HEK293 (cell line): ENCODE results near the gene PDC.

Source experiments
- CTCF ChIA-PET: fragments of 350-600 bp; formaldehyde crosslinking; extraction: SDS; loops from one replicate; lab custom pipeline; 2021; ENCODE audit warnings: antibody characterized with exemption; lab: Yijun Ruan, JAX
- POLR2A ChIA-PET: fragments of 300-600 bp; formaldehyde crosslinking; extraction: SDS; loops from one replicate; lab custom pipeline; 2020; ENCODE audit warnings: antibody characterized with exemption, inconsistent platforms; lab: Yijun Ruan, JAX
- H3K27ac ChIP-seq: fragments of 200-500 bp; sonication (Bioruptor generic); 2 replicates; pipeline ENCODE4 v1.5.1; 2014; ENCODE audit warnings: low read depth, low read length, control low read depth, inconsistent platforms; ENCODE audit errors: extremely low read depth
- H3K36me3 ChIP-seq, 2 experiments: fragments of 200-500 bp in 1 of 2; sonication (Bioruptor generic) in 1 of 2; 1 replicate in 1 of 2; 2 replicates in 1 of 2; pipeline ENCODE4 v1.5.1; 2014 to 2017; ENCODE audit warnings: inconsistent platforms in 2 of 2, low read length in 2 of 2; ENCODE audit not compliant: control insufficient read depth in 2 of 2, insufficient read depth in 1 of 2
- H3K4me1 ChIP-seq: fragments of 200-500 bp; sonication (Bioruptor generic); 2 replicates; pipeline ENCODE4 v1.5.1; 2014; ENCODE audit warnings: mild to moderate bottlenecking, low read length, inconsistent platforms; ENCODE audit not compliant: control insufficient read depth, insufficient read depth
- H3K4me3 ChIP-seq: 2 replicates; pipeline ENCODE4 v1.5.1; 2011; ENCODE audit warnings: low read depth, mild to moderate bottlenecking, control low read depth, low read length, moderate library complexity
- H3K9me3 ChIP-seq: fragments of 200-500 bp; sonication (Bioruptor generic); 2 replicates; pipeline ENCODE4 v1.5.1; 2014; ENCODE audit warnings: low read depth, low read length, inconsistent platforms; ENCODE audit not compliant: control insufficient read depth, insufficient read depth
- ATF2 ChIP-seq: fragments of 450-650 bp; formaldehyde crosslinking; IDR thresholded peaks from 2 replicates; pipeline ENCODE4 v1.5.1; 2016; ENCODE audit warnings: missing biosample characterization, missing genetic modification characterization, low read depth
- HIC1 ChIP-seq: fragments of 450-650 bp; formaldehyde crosslinking; IDR thresholded peaks from 2 replicates; pipeline ENCODE4 v1.5.1; 2016; ENCODE audit warnings: missing biosample characterization, missing genetic modification characterization
- RBAK ChIP-seq: fragments of 450-650 bp; formaldehyde crosslinking; IDR thresholded peaks from 2 replicates; pipeline ENCODE4 v1.5.1; 2016; ENCODE audit warnings: missing biosample characterization, missing genetic modification characterization
- SCRT2 ChIP-seq: fragments of 450-650 bp; formaldehyde crosslinking; IDR thresholded peaks from 2 replicates; pipeline ENCODE4 v1.5.1; 2016; ENCODE audit warnings: missing biosample characterization, missing genetic modification characterization
- ZNF112 ChIP-seq: fragments of 450-650 bp; formaldehyde crosslinking; IDR thresholded peaks from 2 replicates; pipeline ENCODE4 v1.5.0; 2017; ENCODE audit warnings: missing biosample characterization, missing genetic modification characterization
- ZNF138 ChIP-seq: fragments of 450-650 bp; formaldehyde crosslinking; IDR thresholded peaks from 2 replicates; pipeline ENCODE4 v1.5.1; 2016; ENCODE audit warnings: missing biosample characterization, missing genetic modification characterization, borderline replicate concordance
- ZNF157 ChIP-seq: fragments of 450-650 bp; formaldehyde crosslinking; IDR thresholded peaks from 2 replicates; pipeline ENCODE4 v1.5.1; 2016; ENCODE audit warnings: missing biosample characterization, missing genetic modification characterization
- ZNF169 ChIP-seq: fragments of 450-650 bp; formaldehyde crosslinking; IDR thresholded peaks from 2 replicates; pipeline ENCODE4 v1.5.1; 2016; ENCODE audit warnings: missing biosample characterization, missing genetic modification characterization
- ZNF214 ChIP-seq: fragments of 450-650 bp; formaldehyde crosslinking; IDR thresholded peaks from 2 replicates; pipeline ENCODE4 v1.5.1; 2017; ENCODE audit warnings: missing biosample characterization, mild to moderate bottlenecking, missing genetic modification characterization, borderline replicate concordance
- ZNF26 ChIP-seq: fragments of 450-650 bp; formaldehyde crosslinking; IDR thresholded peaks from 2 replicates; pipeline ENCODE4 v1.5.1; 2016; ENCODE audit warnings: missing biosample characterization, missing genetic modification characterization
- ZNF266 ChIP-seq: fragments of 450-650 bp; formaldehyde crosslinking; IDR thresholded peaks from 2 replicates; pipeline ENCODE4 v1.5.1; 2016; ENCODE audit warnings: missing biosample characterization, missing genetic modification characterization, low read depth
- ZNF341 ChIP-seq: fragments of 450-650 bp; formaldehyde crosslinking; IDR thresholded peaks from 2 replicates; pipeline ENCODE4; 2016; ENCODE audit warnings: low read depth, missing biosample characterization, missing genetic modification characterization
- ZNF354C ChIP-seq: fragments of 450-650 bp; formaldehyde crosslinking; IDR thresholded peaks from 2 replicates; pipeline ENCODE4 v1.5.1; 2016; ENCODE audit warnings: missing biosample characterization, missing genetic modification characterization, low read depth, borderline replicate concordance
- ZNF37A ChIP-seq: fragments of 450-650 bp; IDR thresholded peaks from 2 replicates; pipeline ENCODE4 v1.5.1; 2018; ENCODE audit warnings: missing biosample characterization, missing genetic modification characterization
- ZNF404 ChIP-seq: fragments of 450-650 bp; formaldehyde crosslinking; IDR thresholded peaks from 2 replicates; pipeline ENCODE4 v1.5.1; 2017; ENCODE audit warnings: missing biosample characterization, missing genetic modification characterization
- ZNF48 ChIP-seq: fragments of 450-650 bp; formaldehyde crosslinking; IDR thresholded peaks from 2 replicates; pipeline ENCODE4 v1.5.1; 2016; ENCODE audit warnings: missing biosample characterization, missing genetic modification characterization
- ZNF530 ChIP-seq: fragments of 450-650 bp; formaldehyde crosslinking; IDR thresholded peaks from 2 replicates; pipeline ENCODE4 v1.5.1; 2016; ENCODE audit warnings: low read depth, missing biosample characterization, missing genetic modification characterization
- ZNF555 ChIP-seq: fragments of 450-650 bp; formaldehyde crosslinking; conservative IDR thresholded peaks from 2 replicates; pipeline ENCODE4 v1.5.1; 2017; ENCODE audit warnings: missing biosample characterization, mild to moderate bottlenecking, missing genetic modification characterization, inconsistent platforms
- ZNF704 ChIP-seq: fragments of 450-650 bp; formaldehyde crosslinking; IDR thresholded peaks from 2 replicates; pipeline ENCODE4 v1.5.1; 2016; ENCODE audit warnings: missing biosample characterization, missing genetic modification characterization
- ZNF776 ChIP-seq: fragments of 450-650 bp; formaldehyde crosslinking; IDR thresholded peaks from 2 replicates; pipeline ENCODE4 v1.5.0; 2017; ENCODE audit warnings: missing biosample characterization, missing genetic modification characterization, borderline replicate concordance
- ZNF791 ChIP-seq: fragments of 450-650 bp; formaldehyde crosslinking; IDR thresholded peaks from 2 replicates; pipeline ENCODE4 v1.5.1; 2016; ENCODE audit warnings: missing biosample characterization, missing genetic modification characterization
- ZSCAN23 ChIP-seq: fragments of 450-650 bp; formaldehyde crosslinking; IDR thresholded peaks from 2 replicates; pipeline ENCODE4 v1.5.1; 2016; ENCODE audit warnings: missing biosample characterization, missing genetic modification characterization
- ZSCAN30 ChIP-seq: fragments of 450-650 bp; IDR thresholded peaks from 2 replicates; pipeline ENCODE4 v1.5.1; 2018; ENCODE audit warnings: missing biosample characterization, mild to moderate bottlenecking, missing genetic modification characterization, moderate library complexity

PDC gene

GRCh38 chr1:186496171-186496851 lies 35.4 kb upstream of the PDC start:
- no peaks in the 10 kb centered on the region for H3K4me1 ChIP-seq
- ChIA-PET CTCF (no interaction called here), POLR2A (no interaction called here)
- H3K36me3 ChIP-seq, result no peaks in the 10 kb centered on the region
- no peaks in the 10 kb centered on the region for H3K9me3 ChIP-seq
- no peak overlapping the region for H3K27ac ChIP-seq
- no peak overlapping the region for H3K4me3 ChIP-seq
- TF ChIP-seq ZNF48 (tag by site-specific recombination) (no peak), ZNF341 (no peak), ZNF169 (tag by site-specific recombination) (no peak), ZNF354C (no peak), ATF2 (no peak), ZNF555 (tag by site-specific recombination) (no peak), ZSCAN30 (tag by site-specific recombination) (no peak), SCRT2 (tag by site-specific recombination) (no peak), ZNF112 (no peak), ZNF404 (tag by site-specific recombination) (no peak), ZNF214 (no peak), ZSCAN23 (no peak), HIC1 (tag by site-specific recombination) (no peak), ZNF776 (tag by site-specific recombination) (no peak), ZNF266 (tag by site-specific recombination) (no peak)
- TF ChIP-seq, all 188 proteins: peak for 0

- ChIA-PET CTCF (interaction anchor here (1.8 kb wide), 1 partner anchor 10 kb away, joined by 4 read pairs; no protein-coding TSS in a partner anchor), POLR2A (no interaction called here)
- H3K4me1 ChIP-seq, result no peaks in the 10 kb centered on the region
- H3K9me3 ChIP-seq, result no peaks in the 10 kb centered on the region
- TF ChIP-seq ZNF138 (no peak), ZNF530 (tag by site-specific recombination) (no peak), ZNF26 (tag by site-specific recombination) (no peak), ZNF37A (no peak), RBAK (tag by site-specific recombination) (no peak), ZNF704 (tag by site-specific recombination) (no peak), ZNF214 (no peak), ZNF157 (tag by site-specific recombination) (no peak), ZNF791 (no peak)
- H3K4me3 ChIP-seq, result no peak overlapping the region
- H3K36me3 ChIP-seq, result no peaks in the 10 kb centered on the region
- H3K27ac ChIP-seq, result no peak overlapping the region
Observed at GRCh38 chr1:186494832-186495271, 33.9 kb upstream of the PDC start.
